NOMO-1 (cell line): ENCODE data around the gene ZCWPW1.

Source experiments
- DNase-seq, 2 experiments: peaks; one replicate each; lab custom pipeline; 2025; ENCODE audit not compliant: unreplicated experiment in 2 of 2; lab: John Stamatoyannopoulos, UW

The ZCWPW1 gene, protein sequence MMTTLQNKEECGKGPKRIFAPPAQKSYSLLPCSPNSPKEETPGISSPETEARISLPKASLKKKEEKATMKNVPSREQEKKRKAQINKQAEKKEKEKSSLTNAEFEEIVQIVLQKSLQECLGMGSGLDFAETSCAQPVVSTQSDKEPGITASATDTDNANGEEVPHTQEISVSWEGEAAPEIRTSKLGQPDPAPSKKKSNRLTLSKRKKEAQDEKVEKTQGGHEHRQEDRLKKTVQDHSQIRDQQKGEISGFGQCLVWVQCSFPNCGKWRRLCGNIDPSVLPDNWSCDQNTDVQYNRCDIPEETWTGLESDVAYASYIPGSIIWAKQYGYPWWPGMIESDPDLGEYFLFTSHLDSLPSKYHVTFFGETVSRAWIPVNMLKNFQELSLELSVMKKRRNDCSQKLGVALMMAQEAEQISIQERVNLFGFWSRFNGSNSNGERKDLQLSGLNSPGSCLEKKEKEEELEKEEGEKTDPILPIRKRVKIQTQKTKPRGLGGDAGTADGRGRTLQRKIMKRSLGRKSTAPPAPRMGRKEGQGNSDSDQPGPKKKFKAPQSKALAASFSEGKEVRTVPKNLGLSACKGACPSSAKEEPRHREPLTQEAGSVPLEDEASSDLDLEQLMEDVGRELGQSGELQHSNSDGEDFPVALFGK

GRCh38 chr7:100428199-100428966 lies at the start of gene ZCWPW1:
TSS of gene ZCWPW1 (minus strand) at chr7:100428703. CDS start at chr7:100420649, 8,054 bp downstream.
- DNase-seq, result peak; percentile 99

GRCh38 chr7:100477871-100478267 lies 49.4 kb upstream of the ZCWPW1 start:
- no peak for DNase-seq

GRCh38 chr7:100476903-100477870 lies 48.7 kb upstream of the ZCWPW1 start:
- DNase-seq, result peak; percentile 25 to 32

- no peak for DNase-seq
Measured at GRCh38 chr7:100476101-100476780, 47.7 kb upstream of the ZCWPW1 start.

DNA sequence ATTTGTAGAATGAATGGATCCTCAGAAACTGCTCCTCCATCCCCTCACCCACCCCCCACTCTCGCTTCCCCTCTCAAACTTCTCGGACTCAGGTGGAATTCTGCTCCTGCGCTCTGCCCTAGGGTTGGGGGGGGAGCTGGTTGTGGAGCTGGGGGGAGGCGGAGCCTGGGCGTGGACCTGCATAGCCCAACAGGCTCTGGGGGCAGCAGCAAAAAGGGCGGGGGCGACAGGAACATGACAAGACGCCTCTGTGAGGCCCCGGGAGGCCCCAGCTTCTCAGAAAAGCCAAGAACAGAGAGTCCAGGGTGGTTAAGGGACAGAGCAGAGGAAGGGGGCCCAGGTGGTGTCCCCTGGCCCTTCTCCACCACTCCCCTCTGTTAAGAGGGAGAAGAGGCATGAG lies 47.0 kb upstream of the ZCWPW1 start:
- DNase-seq, result no peak

- no peak for DNase-seq
Measured at GRCh38 chr7:100472854-100473499, 44.5 kb upstream of the ZCWPW1 start.

- no peak for DNase-seq
Measured at GRCh38 chr7:100472121-100472851, 43.8 kb upstream of the ZCWPW1 start.

DNA sequence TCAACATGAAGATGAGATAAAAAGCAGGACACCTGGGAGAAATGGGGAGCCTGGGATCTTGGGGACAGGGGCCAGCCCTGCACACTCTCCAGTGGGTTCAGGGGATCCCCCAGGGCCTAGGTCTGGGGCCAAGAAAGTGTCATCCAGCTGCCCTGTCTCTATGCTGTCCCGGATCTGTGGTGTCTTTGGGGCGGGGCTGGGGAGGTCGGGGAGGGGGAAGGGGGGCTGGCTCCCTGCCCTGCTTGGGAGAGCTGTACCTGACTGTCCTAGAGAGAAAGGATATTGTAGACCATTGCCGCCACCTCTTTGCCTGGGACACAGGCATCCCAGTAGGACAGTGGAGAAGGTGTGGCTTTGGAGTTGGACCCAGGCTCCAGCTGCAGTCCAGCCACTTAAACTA lies 42.5 kb upstream of the ZCWPW1 start:
- DNase-seq, result no peak

DNA sequence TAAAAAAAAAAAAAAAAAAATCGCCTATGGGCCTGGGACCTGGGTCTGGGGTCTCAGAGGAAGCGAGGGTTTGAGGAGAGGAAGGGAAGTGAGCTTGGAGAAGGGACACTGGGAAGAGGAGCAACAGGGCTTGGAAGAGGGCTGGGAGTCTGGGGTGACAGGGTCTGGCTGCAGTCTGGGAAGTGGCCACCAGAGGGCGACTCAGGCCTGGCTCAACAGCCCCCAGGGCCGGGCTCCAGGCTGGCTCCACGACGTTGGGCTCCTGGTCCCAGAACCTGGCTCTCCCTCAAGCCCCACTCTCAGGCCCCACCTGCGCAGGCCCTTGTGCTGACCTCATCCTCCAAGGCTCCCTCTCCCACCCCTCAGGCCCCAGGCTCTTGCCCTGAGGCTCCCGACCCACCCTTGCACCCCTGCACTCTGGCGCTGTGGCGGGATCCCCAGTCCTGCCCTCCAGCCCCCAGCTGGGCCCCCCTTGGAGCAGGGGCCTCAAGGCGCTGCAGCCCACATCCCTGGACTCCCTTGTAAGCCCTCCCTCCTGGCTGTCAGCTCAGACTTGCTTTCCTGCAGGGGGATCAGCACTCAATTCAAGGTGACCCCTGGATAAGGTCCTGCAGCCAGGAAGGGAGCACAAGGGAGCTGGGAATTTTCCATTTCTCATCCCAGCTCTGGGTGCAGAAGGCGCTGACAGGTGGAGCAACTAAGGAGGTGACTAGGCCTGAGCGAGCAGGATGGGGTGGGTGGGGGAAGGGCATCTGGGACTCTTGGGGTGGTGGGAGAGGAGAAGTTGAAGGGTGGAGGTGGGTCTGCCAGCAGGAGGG lies 40.9 kb upstream of the ZCWPW1 start:
- peak; percentile 66 to 77 for DNase-seq

- DNase-seq, result no peak
Measured at GRCh38 chr7:100467638-100468373, 39.3 kb upstream of the ZCWPW1 start.

DNA sequence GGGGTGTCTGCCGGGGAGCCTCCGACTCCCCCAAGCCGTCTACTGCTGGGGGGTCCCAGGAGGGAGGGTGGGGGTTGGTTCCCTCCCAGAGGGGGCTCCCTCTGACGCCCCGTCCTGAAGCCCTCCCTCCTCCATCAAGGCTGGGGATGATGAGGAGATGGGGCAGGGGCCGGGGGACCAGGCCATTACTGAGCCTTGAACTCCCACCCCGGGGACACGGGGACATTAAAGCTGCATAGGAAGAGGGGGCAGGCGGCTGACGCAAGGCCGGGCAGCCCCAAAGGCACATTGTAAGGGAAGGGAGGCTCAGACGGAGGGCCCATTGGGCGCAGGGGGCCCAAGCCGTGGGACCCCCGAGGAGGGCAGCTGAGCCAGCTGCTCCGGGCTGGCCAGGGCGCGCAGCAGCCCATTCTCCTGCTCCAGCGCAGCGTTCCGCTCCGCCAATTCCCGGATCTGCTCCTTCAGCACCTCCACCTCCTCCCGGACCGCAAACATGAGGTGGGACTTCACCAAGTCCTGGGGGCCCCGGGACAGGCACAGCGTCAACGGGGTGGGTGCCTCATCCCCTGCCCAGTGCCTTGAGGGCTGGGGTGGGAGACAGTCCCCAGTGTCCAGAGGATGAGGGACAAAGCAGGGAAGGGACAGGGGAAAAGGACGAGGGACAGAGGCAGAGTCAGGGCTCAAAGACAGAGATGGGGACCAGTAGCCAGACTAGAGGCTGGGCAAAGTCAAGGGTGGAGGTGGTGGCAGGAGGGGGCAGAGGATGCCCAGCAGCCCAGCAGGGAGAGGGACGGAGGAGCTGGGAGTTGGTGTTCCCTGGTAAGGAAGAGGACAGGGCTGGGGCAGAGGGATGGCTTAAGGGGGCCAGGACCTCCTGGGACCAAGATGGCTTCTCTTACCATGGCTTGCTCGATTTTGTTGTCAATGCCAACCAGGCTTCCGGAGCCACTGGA lies 38.4 kb upstream of the ZCWPW1 start:
- no peak for DNase-seq

- DNase-seq, result no peak
Measured at GRCh38 chr7:100465702-100466311, 37.3 kb upstream of the ZCWPW1 start.

DNA sequence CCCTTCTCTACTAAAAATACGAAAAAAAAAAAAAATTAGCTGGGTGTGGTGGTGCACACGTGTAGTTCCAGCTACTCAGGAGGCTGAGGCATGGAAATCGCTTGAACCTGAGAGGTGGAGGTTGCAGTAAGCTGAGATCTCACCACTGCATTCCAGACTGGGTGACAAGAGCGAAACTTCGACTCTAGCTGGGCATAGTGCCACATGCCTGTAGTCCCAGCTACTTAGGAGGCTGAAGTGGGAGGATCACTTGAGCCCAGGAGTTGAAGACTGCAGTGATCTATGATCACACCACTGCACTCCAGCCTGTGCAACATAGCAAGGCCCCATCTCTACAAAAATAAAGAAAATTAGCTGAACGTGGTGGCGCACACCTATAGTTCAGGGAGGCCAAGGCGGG lies 36.8 kb upstream of the ZCWPW1 start:
- DNase-seq, result no peak

GRCh38 chr7:100464791-100465190 lies 36.3 kb upstream of the ZCWPW1 start:
- no peak for DNase-seq

DNA sequence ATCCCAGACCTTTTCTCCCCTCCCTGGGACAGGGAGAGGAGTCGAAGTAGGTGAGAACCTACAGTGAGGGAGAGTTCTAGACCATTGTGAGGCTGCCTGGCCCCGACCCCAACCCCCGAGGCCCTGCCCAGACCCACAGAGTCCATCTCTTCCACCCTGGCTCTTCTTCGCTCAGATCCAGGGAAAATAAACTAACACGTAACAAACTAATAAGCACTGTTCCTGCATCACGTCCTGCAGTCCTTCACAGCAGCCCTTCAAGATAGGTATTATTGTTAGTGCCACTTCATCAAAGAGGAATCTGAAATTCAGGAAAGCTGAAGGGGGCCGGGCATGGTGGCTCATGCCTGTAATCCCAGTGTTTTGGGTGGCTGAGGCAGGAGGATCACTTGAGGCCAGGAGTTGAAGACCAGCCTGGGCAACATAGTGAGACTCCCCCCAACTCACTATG lies 35.7 kb upstream of the ZCWPW1 start, which contains the start of gene SPACDR:
Gene SPACDR, minus strand, starts transcription at position 51 of the 451 bp plus-strand sequence. CDS start 235 bp downstream, outside the sequence.
- DNase-seq, result no peak
